Endometrial microvascular endothelial cells (primary cell): ENCODE data around the gene RALBP1. TPM values are rescaled to one million over a fixed set of nuclear protein-coding genes. Genes with fewer than 3 reads are reported as not detected.

Source experiments
- in situ Hi-C: cut with HindIII; loops from 2 replicates; pipeline ENCODE4 v1.10.0; 2017; ENCODE audit warnings: low sequenced_read_pairs, low pct_unique_long_range_greater_than_20kb; ENCODE audit errors: inconsistent ontology term
- total RNA-seq: library from RNA; depleted of rRNA; stranded (reverse); fragments of >200 nt; gene quantifications from one replicate; pipeline ENCODE4 v1.2.3, GENCODE V29; 2015; ENCODE audit errors: inconsistent ontology term

Gene RALBP1
- total RNA-seq, 1 donor from 2014 or later, result 57.1 TPM

GRCh38 chr18:9536354-9537152 is 61.2 kb downstream of the RALBP1 start:
- in situ Hi-C loops, result no loop called here

GRCh38 chr18:9537677-9538076 is 62.4 kb downstream of the RALBP1 start:
- in situ Hi-C loops, result no loop called here

GRCh38 chr18:9539283-9539682 is 64.0 kb downstream of the RALBP1 start:
- in situ Hi-C loops, result no loop called here

- in situ Hi-C loops, result no loop called here
Measured at GRCh38 chr18:9539938-9540337, 64.6 kb downstream of the RALBP1 start.

- in situ Hi-C loops, result no loop called here
Measured at GRCh38 chr18:9542924-9543323, 67.6 kb downstream of the RALBP1 start.

GRCh38 chr18:9545029-9545428 is 69.7 kb downstream of the RALBP1 start:
- in situ Hi-C loops, result no loop called here

GRCh38 chr18:9546468-9546867 is 71.2 kb downstream of the RALBP1 start:
- in situ Hi-C loops, result no loop called here

- in situ Hi-C loops, result no loop called here
Measured at GRCh38 chr18:9547782-9548181, 72.5 kb downstream of the RALBP1 start.

- in situ Hi-C loops, result no loop called here
Measured at GRCh38 chr18:9549405-9549804, 74.1 kb downstream of the RALBP1 start.

GRCh38 chr18:9550429-9550828 is 75.1 kb downstream of the RALBP1 start:
- in situ Hi-C loops, result no loop called here

- in situ Hi-C loops, result no loop called here
Measured at GRCh38 chr18:9552191-9552590, 76.9 kb downstream of the RALBP1 start.

- in situ Hi-C loops, result no loop called here
Measured at GRCh38 chr18:9552616-9553015, 77.3 kb downstream of the RALBP1 start.

GRCh38 chr18:9557250-9557943 is 82.1 kb downstream of the RALBP1 start:
- in situ Hi-C loops, result no loop called here

GRCh38 chr18:9558387-9559064 is 83.2 kb downstream of the RALBP1 start:
- in situ Hi-C loops, result no loop called here

GRCh38 chr18:9559253-9559652 is 83.9 kb downstream of the RALBP1 start:
- in situ Hi-C loops, result no loop called here

- in situ Hi-C loops, result no loop called here
Measured at GRCh38 chr18:9561759-9562158, 86.4 kb downstream of the RALBP1 start.

- in situ Hi-C loops, result no loop called here
Measured at GRCh38 chr18:9562584-9562983, 87.3 kb downstream of the RALBP1 start.

- in situ Hi-C loops, result no loop called here
Measured at GRCh38 chr18:9563331-9563730, 88.0 kb downstream of the RALBP1 start.

- in situ Hi-C loops, result no loop called here
Measured at GRCh38 chr18:9565407-9565806, 90.1 kb downstream of the RALBP1 start.

- in situ Hi-C loops, result no loop called here
Measured at GRCh38 chr18:9568186-9568585, 92.9 kb downstream of the RALBP1 start.
